Vagina (tissue), 2 donors: ENCODE data around the gene TAGAP.

Experiments
- CTCF ChIP-seq, 3 experiments: fragments of 450-650 bp in 2 of 3; fragments of 200-600 bp in 1 of 3; sonication (generic) in 1 of 3; IDR thresholded peaks; one replicate each; pipeline ENCODE4 v1.5.1; 2017 to 2019; ENCODE audit warnings: antibody characterized with exemption in 3 of 3, mild to moderate bottlenecking in 2 of 3, moderate library complexity in 2 of 3
- POLR2AphosphoS5 ChIP-seq, 2 donors: sonication (generic); formaldehyde crosslinking; IDR thresholded peaks; one replicate each; pipeline ENCODE4 v1.9.0; 2017; ENCODE audit warnings: antibody characterized with exemption in 2 of 2, mild to moderate bottlenecking in 2 of 2, low read depth in 1 of 2; ENCODE audit not compliant: insufficient read depth in 1 of 2

GRCh38 chr6:158988477-158988876 is 56.3 kb downstream of the TAGAP start:
- no peak for TF ChIP-seq CTCF (IDR thresholded peaks at IDR 0.05)
- no peak for TF ChIP-seq POLR2AphosphoS5 (IDR thresholded peaks at IDR 0.05; ENCODE audit: insufficient read depth in 1 of 2, low read depth in 1 of 2)
